Stimulated activated memory B cell treated with anti-CD40 and anti-IgM and Interleukin-4, amounts not matched to agents 10 μg/mL and 1 μg/mL and 100 μg/mL, for 72 hours (primary cell): ENCODE results near the gene LYSMD2.

Experiments
- ATAC-seq: fragments of 150-1000 bp; cut with Tn5 transposase; 2 replicates; pipeline ENCODE4 v1.10.0; 2021
- H3K27ac Mint-ChIP-seq: one replicate; pipeline ENCODE4 v1.8.0; 2022; ENCODE audit warnings: mild to moderate bottlenecking, mixed read lengths
- H3K27me3 Mint-ChIP-seq: one replicate; pipeline ENCODE4 v1.8.0; 2022; ENCODE audit warnings: mixed read lengths
- H3K36me3 Mint-ChIP-seq: one replicate; pipeline ENCODE4 v1.8.0; 2022; ENCODE audit warnings: mixed read lengths
- H3K4me1 Mint-ChIP-seq: one replicate; pipeline ENCODE4 v1.8.0; 2022; ENCODE audit warnings: mixed read lengths
- H3K4me3 Mint-ChIP-seq: one replicate; pipeline ENCODE4 v1.8.0; 2022; ENCODE audit warnings: mild to moderate bottlenecking, moderate library complexity, mixed read lengths
- H3K9me3 Mint-ChIP-seq: one replicate; pipeline ENCODE4 v1.8.0; 2022; ENCODE audit warnings: mixed read lengths

LYSMD2 gene

GRCh38 chr15:51759557-51760070, 22.2 kb upstream of the LYSMD2 start:
- Mint-ChIP-seq H3K36me3 (peaks cover 16% of the 10 kb centered on the region), H3K27ac (no peak overlapping the region), H3K9me3 (no peaks in the 10 kb centered on the region), H3K4me3 (no peak overlapping the region), H3K27me3 (no peaks in the 10 kb centered on the region), H3K4me1 (peaks cover 29% of the 10 kb centered on the region)
- ATAC-seq = no peak

DNA sequence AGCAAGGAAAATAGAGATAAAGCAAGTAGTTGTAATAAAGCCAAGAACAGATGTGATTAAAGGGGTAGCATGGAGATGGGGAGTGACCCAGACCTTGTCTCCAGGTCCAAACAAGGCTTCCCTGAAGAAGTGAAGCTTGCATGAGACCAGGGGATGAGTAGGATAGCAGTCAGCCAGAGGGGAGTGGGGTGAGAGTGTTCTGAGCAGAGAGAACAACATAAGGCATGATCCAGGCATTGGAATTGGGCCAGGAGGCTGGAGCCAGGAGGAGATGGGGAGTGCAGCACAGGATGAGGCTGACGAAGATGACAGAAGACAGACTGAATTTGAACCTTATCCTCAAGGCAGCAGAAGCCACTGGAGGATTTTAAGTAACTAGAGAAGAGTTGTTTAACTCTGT, 21.2 kb upstream of the LYSMD2 start:
- no peak for ATAC-seq
- Mint-ChIP-seq H3K9me3 (no peaks in the 10 kb centered on the region), H3K36me3 (peaks cover 16% of the 10 kb centered on the region), H3K4me3 (no peak overlapping the region), H3K4me1 (peaks cover 36% of the 10 kb centered on the region), H3K27ac (no peak overlapping the region), H3K27me3 (no peaks in the 10 kb centered on the region)

DNA sequence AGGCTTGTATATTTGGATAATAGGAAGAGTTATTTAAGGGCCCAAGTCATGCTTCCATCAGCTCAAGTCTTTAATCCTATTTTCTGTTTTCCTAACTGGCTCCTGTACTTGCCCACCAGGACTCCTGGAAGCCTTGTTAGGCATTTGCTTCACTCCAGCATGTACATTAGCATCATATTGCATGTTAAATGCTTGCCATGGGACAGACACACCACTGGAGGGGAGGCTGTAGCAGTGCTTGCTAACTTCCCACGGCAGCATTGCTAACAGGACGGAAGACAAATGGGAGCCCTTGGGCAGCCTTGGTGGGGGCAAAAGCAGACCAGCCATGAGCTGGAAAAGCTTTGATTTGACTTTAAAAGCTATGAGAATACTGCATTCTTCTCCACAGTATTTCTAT, 20.0 kb upstream of the LYSMD2 start:
- ATAC-seq = no peak
- no peak overlapping the region for H3K27ac Mint-ChIP-seq
- H3K4me1 Mint-ChIP-seq = peaks cover 48% of the 10 kb centered on the region
- H3K27me3 Mint-ChIP-seq = no peaks in the 10 kb centered on the region
- peaks cover 16% of the 10 kb centered on the region for H3K36me3 Mint-ChIP-seq
- H3K9me3 Mint-ChIP-seq = no peaks in the 10 kb centered on the region
- no peak overlapping the region for H3K4me3 Mint-ChIP-seq

DNA sequence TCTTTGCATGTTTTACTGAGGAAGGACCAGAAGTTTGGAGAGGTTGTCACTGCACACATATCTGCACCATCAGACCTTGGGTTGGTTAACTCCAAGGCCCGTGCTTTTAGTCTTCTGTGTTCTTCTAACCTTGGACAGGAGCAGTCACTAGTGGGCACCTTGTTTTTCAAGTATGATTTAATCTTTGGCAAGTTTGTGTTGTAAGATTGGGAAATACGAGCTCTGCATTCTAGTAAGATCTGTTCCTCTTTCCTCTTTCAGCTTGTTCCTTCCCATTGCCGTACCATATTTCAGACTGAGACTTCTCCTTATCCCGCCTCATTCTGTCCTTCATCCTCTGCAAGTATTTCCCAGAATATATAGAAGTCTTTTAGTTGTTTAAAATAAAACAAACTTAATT, 19.0 kb upstream of the LYSMD2 start:
- no peak for ATAC-seq
- H3K9me3 Mint-ChIP-seq = no peaks in the 10 kb centered on the region
- H3K36me3 Mint-ChIP-seq = peaks cover 16% of the 10 kb centered on the region
- H3K4me3 Mint-ChIP-seq = no peak overlapping the region
- H3K27me3 Mint-ChIP-seq = no peaks in the 10 kb centered on the region
- peaks cover 52% of the 10 kb centered on the region for H3K4me1 Mint-ChIP-seq
- no peak overlapping the region for H3K27ac Mint-ChIP-seq

DNA sequence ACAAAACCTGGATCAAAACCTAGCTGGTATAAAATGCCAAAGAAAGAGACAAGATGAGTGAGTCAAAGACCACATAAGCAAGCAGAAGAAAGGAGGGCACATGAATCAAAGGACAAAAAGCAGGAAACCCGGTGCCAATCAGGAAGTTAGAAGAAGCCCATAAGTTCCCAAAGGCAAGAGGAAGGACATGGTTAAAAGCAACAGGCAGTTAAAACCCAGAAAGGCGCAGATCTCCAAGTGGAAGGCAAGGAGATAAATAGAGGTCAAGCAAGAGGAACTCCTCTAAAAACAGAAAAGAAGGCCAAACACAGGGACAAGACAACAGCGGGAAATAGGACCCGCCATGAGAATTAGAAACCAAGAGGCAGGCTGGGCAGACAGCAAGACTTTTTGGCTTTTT, 18.3 kb upstream of the LYSMD2 start:
- ATAC-seq = no peak
- Mint-ChIP-seq H3K27ac (no peak overlapping the region), H3K27me3 (no peaks in the 10 kb centered on the region), H3K4me3 (no peak overlapping the region), H3K36me3 (peaks cover 16% of the 10 kb centered on the region), H3K4me1 (peaks cover 53% of the 10 kb centered on the region), H3K9me3 (no peaks in the 10 kb centered on the region)

- Mint-ChIP-seq H3K27me3 (no peaks in the 10 kb centered on the region), H3K27ac (no peak overlapping the region), H3K4me1 (peaks cover 65% of the 10 kb centered on the region), H3K4me3 (no peak overlapping the region), H3K9me3 (no peaks in the 10 kb centered on the region), H3K36me3 (peaks cover 16% of the 10 kb centered on the region)
- ATAC-seq = no peak
Measured at GRCh38 chr15:51754267-51754666, 16.8 kb upstream of the LYSMD2 start.

DNA sequence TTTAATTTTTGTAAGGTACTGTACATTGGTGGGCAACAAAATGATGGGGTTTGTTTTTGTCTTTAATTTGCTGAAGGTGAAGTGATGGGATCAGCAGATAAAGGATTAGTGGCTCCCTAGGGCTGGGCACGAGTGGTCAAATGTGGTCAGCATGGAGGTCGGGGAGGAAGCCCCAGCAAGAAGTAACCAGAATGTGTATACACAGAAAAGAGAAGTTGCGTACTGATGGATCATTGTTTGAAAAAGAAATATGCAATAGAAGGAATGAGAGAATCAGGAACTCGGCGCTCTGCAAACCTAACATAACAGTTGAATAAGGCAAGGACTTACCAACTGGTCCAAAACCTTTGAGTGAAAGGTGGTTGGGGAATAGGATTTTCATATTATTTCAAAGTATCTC, 15.4 kb upstream of the LYSMD2 start:
- Mint-ChIP-seq H3K27me3 (no peaks in the 10 kb centered on the region), H3K36me3 (peaks cover 8% of the 10 kb centered on the region), H3K9me3 (no peaks in the 10 kb centered on the region), H3K27ac (peak overlapping the region; percentile 60), H3K4me3 (peak overlapping the region; percentile 40), H3K4me1 (peaks cover 58% of the 10 kb centered on the region)
- no peak for ATAC-seq

GRCh38 chr15:51751697-51752683, 14.5 kb upstream of the LYSMD2 start:
- Mint-ChIP-seq H3K4me3 (peak overlapping the region; percentile 98), H3K36me3 (peaks cover 8% of the 10 kb centered on the region), H3K27me3 (no peaks in the 10 kb centered on the region), H3K27ac (peak overlapping the region; percentile 89), H3K9me3 (no peaks in the 10 kb centered on the region), H3K4me1 (peaks cover 58% of the 10 kb centered on the region)
- ATAC-seq = peak; percentile 69

GRCh38 chr15:51750792-51751696, 13.6 kb upstream of the LYSMD2 start, which contains the start of gene TMOD2:
Gene TMOD2, plus strand, starts transcription at chr15:51751597. Its CDS starts 14,845 bp downstream, at chr15:51766442.
- Mint-ChIP-seq H3K9me3 (no peaks in the 10 kb centered on the region), H3K27me3 (no peaks in the 10 kb centered on the region), H3K4me1 (peaks cover 57% of the 10 kb centered on the region), H3K36me3 (peaks cover 8% of the 10 kb centered on the region), H3K4me3 (peak within 1 kb of the TSS; percentile 98), H3K27ac (peak within 1 kb of the TSS; percentile 89)
- ATAC-seq = peak; percentile 93

- H3K4me3 Mint-ChIP-seq = peak overlapping the region; percentile 98
- H3K27ac Mint-ChIP-seq = peak overlapping the region; percentile 89
- H3K9me3 Mint-ChIP-seq = no peaks in the 10 kb centered on the region
- no peaks in the 10 kb centered on the region for H3K27me3 Mint-ChIP-seq
- no peak for ATAC-seq
- peaks cover under 1% of the 10 kb centered on the region for H3K36me3 Mint-ChIP-seq
- peaks cover 49% of the 10 kb centered on the region for H3K4me1 Mint-ChIP-seq
Measured at GRCh38 chr15:51750186-51750585, 12.7 kb upstream of the LYSMD2 start.

GRCh38 chr15:51749307-51749706, 11.9 kb upstream of the LYSMD2 start:
- Mint-ChIP-seq H3K9me3 (no peaks in the 10 kb centered on the region), H3K4me3 (no peak overlapping the region), H3K27me3 (no peaks in the 10 kb centered on the region), H3K36me3 (no peaks in the 10 kb centered on the region), H3K27ac (no peak overlapping the region), H3K4me1 (peaks cover 50% of the 10 kb centered on the region)
- no peak for ATAC-seq

GRCh38 chr15:51739061-51739712, 1.7 kb upstream of the LYSMD2 start:
- no peak for ATAC-seq
- Mint-ChIP-seq H3K4me1 (peaks cover 50% of the 10 kb centered on the region), H3K27me3 (no peaks in the 10 kb centered on the region), H3K9me3 (no peaks in the 10 kb centered on the region), H3K27ac (peak overlapping the region; percentile 80), H3K4me3 (peak overlapping the region; percentile 7), H3K36me3 (no peaks in the 10 kb centered on the region)

- ATAC-seq = no peak
Measured at GRCh38 chr15:51738553-51738952, 1.1 kb upstream of the LYSMD2 start.

GRCh38 chr15:51736751-51737521, 519 bp downstream of the LYSMD2 start:
- peak; percentile 75 for ATAC-seq
- H3K27me3 Mint-ChIP-seq = no peaks in the 10 kb centered on the region
- H3K4me1 Mint-ChIP-seq = peaks cover 64% of the 10 kb centered on the region
- peaks cover 11% of the 10 kb centered on the region for H3K36me3 Mint-ChIP-seq
- peak overlapping the region; percentile 80 for H3K27ac Mint-ChIP-seq
- H3K9me3 Mint-ChIP-seq = no peaks in the 10 kb centered on the region
- peak overlapping the region; percentile 78 for H3K4me3 Mint-ChIP-seq

More at GRCh38 chr15:51738553-51738952, 1.1 kb upstream of the LYSMD2 start:
- Mint-ChIP-seq H3K27me3 (no peaks in the 10 kb centered on the region), H3K27ac (peak overlapping the region; percentile 80), H3K4me1 (peaks cover 48% of the 10 kb centered on the region), H3K9me3 (no peaks in the 10 kb centered on the region), H3K36me3 (no peaks in the 10 kb centered on the region), H3K4me3 (peak overlapping the region; percentile 81)
